ENCODE data around the gene TLL1.

The TLL1 gene

DNA sequence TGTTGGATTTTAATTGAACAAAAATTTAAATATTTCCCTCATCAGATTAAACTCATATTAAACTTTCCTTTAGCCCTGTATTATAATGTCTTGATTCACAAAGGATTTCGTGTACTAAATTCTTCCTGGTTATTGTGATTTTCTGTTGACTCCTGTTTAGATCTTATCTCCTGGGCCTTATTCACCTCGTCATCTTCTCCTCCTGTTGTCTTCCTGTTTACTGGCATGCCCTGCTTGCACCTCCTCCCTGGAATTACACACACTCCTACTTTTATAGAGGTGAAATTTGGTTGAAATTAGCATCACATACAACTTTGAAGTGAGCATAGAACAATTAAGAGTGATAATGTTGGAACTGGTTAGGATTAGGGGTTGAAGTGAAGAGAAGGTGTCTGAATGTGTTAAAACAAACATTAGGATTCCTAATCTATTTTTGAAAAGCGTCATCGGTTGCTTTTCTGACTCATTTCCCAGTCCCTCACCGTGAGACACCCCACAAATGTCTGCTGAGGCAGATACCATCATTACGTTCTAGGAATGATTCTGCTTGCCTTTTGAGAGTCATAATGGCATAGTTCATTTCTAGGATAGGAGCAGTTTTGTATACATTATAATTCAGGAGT, 32.5 kb downstream of the TLL1 start:
- Histone ChIP-seq H3K27ac (ENCODE audit: low read length) (no peak overlapping the region), H3K4me1 (ENCODE audit: control insufficient read depth in 1 of 2, insufficient read depth in 2 of 2, low read length in 2 of 2) (no peaks in the 10 kb centered on the region), H3K36me3 (ENCODE audit: control insufficient read depth in 1 of 2, insufficient read depth in 2 of 2, low read length in 2 of 2) (no peaks in the 10 kb centered on the region), H3K9me3 (ENCODE audit: control insufficient read depth in 1 of 2, low read length in 2 of 2) (no peaks in the 10 kb centered on the region), H3K4me3 (ENCODE audit: low read depth in 1 of 2, low read length in 2 of 2) (no peak overlapping the region), H3K27me3 (ENCODE audit: low read depth, low read length) (no peaks in the 10 kb centered on the region)

DNA sequence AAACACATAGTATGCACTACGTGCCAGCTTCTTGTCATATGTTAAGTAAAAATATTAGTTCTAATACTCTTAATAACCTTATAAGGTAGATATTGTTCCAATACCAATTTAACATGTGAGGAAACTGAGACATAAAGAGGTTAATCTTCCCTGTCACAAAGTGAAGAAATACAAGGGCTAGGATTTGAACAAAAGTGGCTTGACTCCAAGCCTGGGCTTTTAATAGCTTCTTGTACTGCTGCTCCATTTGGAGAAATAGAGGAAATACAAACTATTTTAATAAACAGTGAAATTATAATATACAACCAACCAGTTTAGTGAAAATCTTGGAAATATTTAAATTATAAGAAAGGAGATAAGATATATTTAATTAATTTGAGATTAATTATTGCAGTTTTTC, 33.2 kb downstream of the TLL1 start:
- H3K27ac ChIP-seq (ENCODE audit: low read length): no peak overlapping the region

DNA sequence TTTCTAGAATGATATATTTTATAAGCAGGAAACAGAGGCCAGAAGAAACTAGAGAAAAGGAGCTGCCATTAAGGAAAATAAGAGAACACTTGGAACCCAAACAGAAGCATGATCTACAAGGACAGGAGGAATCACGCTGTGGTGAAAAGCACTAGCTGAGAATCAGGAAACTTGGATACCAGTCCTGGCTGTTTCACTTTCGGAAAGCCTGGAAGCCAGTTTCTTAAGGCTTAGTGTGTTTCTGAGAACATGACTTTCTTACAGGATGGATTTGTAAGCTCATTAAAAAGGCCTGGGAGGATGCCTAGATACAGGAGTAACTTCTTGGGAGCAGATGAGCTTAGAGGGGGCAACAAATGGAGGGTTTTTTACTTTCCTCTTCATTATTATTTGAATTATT, 36.9 kb downstream of the TLL1 start:
- Histone ChIP-seq H3K4me1 (ENCODE audit: control insufficient read depth in 1 of 2, insufficient read depth in 2 of 2, low read length in 2 of 2) (no peaks in the 10 kb centered on the region), H3K27ac (ENCODE audit: low read length) (no peak overlapping the region), H3K9me3 (ENCODE audit: control insufficient read depth in 1 of 2, low read length in 2 of 2) (no peaks in the 10 kb centered on the region)

More for the DNA sequence above, 33.2 kb downstream of the TLL1 start:
- Histone ChIP-seq H3K36me3 (ENCODE audit: control insufficient read depth in 1 of 2, insufficient read depth in 2 of 2, low read length in 2 of 2) (no peaks in the 10 kb centered on the region), H3K27me3 (ENCODE audit: low read depth, low read length) (no peaks in the 10 kb centered on the region), H3K9me3 (ENCODE audit: control insufficient read depth in 1 of 2, low read length in 2 of 2) (no peaks in the 10 kb centered on the region), H3K4me1 (ENCODE audit: control insufficient read depth in 1 of 2, insufficient read depth in 2 of 2, low read length in 2 of 2) (no peaks in the 10 kb centered on the region), H3K4me3 (ENCODE audit: low read depth in 1 of 2, low read length in 2 of 2) (no peak overlapping the region)

DNA sequence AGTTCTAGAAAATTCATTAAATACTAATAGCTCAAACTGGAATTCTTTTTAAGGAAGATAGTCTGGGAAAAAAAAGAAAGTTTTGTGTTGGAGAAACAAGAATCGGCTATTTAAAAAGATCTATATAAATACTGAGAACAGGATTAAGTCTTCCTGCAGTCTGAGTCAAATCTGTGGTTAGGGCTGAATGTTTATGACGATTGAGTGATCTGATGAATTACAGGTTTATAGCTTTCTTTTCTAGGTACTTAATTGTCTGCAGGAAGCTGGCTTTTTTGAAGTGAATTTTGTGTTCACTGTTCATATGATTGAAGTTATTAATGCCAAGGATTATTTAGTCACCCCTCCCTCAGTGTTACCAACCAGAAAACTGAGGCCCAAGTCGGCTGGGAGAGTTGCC, 42.2 kb downstream of the TLL1 start:
- H3K4me3 ChIP-seq (ENCODE audit: low read depth in 1 of 2, low read length in 2 of 2): no peak overlapping the region
- no peaks in the 10 kb centered on the region for H3K9me3 ChIP-seq (ENCODE audit: control insufficient read depth in 1 of 2, low read length in 2 of 2)
- no peaks in the 10 kb centered on the region for H3K36me3 ChIP-seq (ENCODE audit: control insufficient read depth in 1 of 2, insufficient read depth in 2 of 2, low read length in 2 of 2)
- H3K4me1 ChIP-seq (ENCODE audit: control insufficient read depth in 1 of 2, insufficient read depth in 2 of 2, low read length in 2 of 2): no peaks in the 10 kb centered on the region
- H3K27ac ChIP-seq (ENCODE audit: low read length): no peak overlapping the region
- H3K27me3 ChIP-seq (ENCODE audit: low read depth, low read length): no peaks in the 10 kb centered on the region

More for the DNA sequence above, 36.9 kb downstream of the TLL1 start:
- no peaks in the 10 kb centered on the region for H3K36me3 ChIP-seq (ENCODE audit: control insufficient read depth in 1 of 2, insufficient read depth in 2 of 2, low read length in 2 of 2)
- no peak overlapping the region for H3K4me3 ChIP-seq (ENCODE audit: low read depth in 1 of 2, low read length in 2 of 2)
- no peaks in the 10 kb centered on the region for H3K27me3 ChIP-seq (ENCODE audit: low read depth, low read length)

DNA sequence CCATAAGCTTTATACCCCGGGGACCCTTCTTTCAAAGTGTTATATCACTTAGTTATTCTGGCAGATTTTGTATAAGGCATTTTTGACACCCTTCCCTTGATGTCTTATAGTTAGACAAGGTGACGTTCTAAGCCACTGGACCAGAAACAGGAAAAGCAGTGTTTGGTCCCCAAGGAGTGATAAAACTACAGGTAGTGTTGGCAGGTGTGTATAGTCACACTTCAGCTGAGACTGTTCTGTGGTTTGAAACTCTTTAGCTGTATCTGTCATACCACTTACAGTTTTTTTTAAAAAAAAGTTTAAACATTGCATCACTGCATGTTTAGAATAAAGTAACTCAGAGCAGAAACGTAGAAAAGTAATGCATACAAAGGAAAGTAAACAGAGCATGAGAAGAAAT, 48.5 kb downstream of the TLL1 start:
- no peaks in the 10 kb centered on the region for H3K9me3 ChIP-seq (ENCODE audit: control insufficient read depth in 1 of 2, low read length in 2 of 2)
- no peak overlapping the region for H3K4me3 ChIP-seq (ENCODE audit: low read depth in 1 of 2, low read length in 2 of 2)
- no peak overlapping the region for H3K27ac ChIP-seq (ENCODE audit: low read length)
- no peaks in the 10 kb centered on the region for H3K36me3 ChIP-seq (ENCODE audit: control insufficient read depth in 1 of 2, insufficient read depth in 2 of 2, low read length in 2 of 2)
- H3K4me1 ChIP-seq (ENCODE audit: control insufficient read depth in 1 of 2, insufficient read depth in 2 of 2, low read length in 2 of 2): no peaks in the 10 kb centered on the region
- no peaks in the 10 kb centered on the region for H3K27me3 ChIP-seq (ENCODE audit: low read depth, low read length)

DNA sequence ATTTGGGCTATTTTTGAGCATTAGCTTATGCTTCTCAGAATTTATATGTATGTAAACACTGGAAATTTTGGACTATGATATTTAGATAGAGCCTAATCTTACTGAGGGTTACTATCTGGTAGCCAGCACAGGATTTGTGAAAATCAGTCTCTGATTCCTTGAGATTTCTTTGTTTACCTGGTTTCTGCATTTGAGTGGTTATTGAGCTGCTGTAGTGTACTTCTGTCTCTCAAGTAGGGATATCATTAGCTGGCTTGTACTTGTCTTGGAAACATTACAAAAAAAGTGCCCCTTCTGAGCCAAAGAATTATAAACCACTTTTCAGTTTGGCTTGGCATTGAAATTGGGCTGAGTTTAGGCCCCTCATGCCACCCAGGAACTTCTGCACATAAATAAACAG, 49.7 kb downstream of the TLL1 start:
- Histone ChIP-seq H3K27ac (ENCODE audit: low read length) (no peak overlapping the region), H3K9me3 (ENCODE audit: control insufficient read depth in 1 of 2, low read length in 2 of 2) (no peaks in the 10 kb centered on the region), H3K36me3 (ENCODE audit: control insufficient read depth in 1 of 2, insufficient read depth in 2 of 2, low read length in 2 of 2) (no peaks in the 10 kb centered on the region), H3K4me1 (ENCODE audit: control insufficient read depth in 1 of 2, insufficient read depth in 2 of 2, low read length in 2 of 2) (no peaks in the 10 kb centered on the region), H3K4me3 (ENCODE audit: low read depth in 1 of 2, low read length in 2 of 2) (no peak overlapping the region), H3K27me3 (ENCODE audit: low read depth, low read length) (no peaks in the 10 kb centered on the region)

DNA sequence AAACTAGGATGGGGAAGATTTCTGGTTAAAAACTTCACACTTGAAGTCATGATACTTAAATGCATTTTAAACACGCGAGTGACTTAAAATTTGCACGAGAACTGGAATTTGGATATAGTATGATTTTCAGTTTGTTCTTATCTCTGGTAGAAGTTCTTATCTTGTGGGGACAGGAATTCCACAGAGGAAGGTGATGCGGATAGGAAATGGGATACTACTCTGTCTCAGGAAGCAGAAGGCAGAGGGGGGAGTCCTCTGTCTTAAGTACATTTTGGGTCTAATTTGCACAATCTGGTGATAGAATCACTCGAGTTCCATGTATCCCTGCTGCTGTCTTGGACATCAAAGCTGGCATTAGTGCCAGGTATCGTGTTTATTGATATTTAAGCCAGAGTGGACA, 53.3 kb downstream of the TLL1 start:
- Histone ChIP-seq H3K4me1 (ENCODE audit: control insufficient read depth in 1 of 2, insufficient read depth in 2 of 2, low read length in 2 of 2) (no peaks in the 10 kb centered on the region), H3K9me3 (ENCODE audit: control insufficient read depth in 1 of 2, low read length in 2 of 2) (no peaks in the 10 kb centered on the region), H3K4me3 (ENCODE audit: low read depth in 1 of 2, low read length in 2 of 2) (no peak overlapping the region), H3K36me3 (ENCODE audit: control insufficient read depth in 1 of 2, insufficient read depth in 2 of 2, low read length in 2 of 2) (no peaks in the 10 kb centered on the region), H3K27me3 (ENCODE audit: low read depth, low read length) (no peaks in the 10 kb centered on the region), H3K27ac (ENCODE audit: low read length) (no peak overlapping the region)

DNA sequence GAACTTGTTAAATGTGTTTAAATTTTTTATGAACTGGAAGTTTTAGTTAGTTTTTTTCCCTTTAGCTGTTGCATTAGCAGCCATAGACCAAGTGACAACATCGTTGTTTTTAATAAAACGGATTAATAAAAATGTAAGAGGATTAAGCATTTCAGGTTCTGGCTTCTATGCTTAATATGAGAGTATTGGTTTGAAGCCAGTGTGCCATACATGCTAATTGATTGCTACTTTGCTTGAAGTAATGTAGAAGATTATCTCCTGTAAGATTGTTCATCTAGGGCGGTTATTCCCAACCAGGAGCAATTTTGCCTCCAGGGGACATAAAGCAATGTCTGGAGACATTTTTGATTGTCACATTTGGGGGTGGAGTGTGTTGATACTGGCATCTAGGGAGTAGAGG, 54.3 kb downstream of the TLL1 start:
- no peaks in the 10 kb centered on the region for H3K4me1 ChIP-seq (ENCODE audit: control insufficient read depth in 1 of 2, insufficient read depth in 2 of 2, low read length in 2 of 2)
- H3K36me3 ChIP-seq (ENCODE audit: control insufficient read depth in 1 of 2, insufficient read depth in 2 of 2, low read length in 2 of 2): no peaks in the 10 kb centered on the region
- no peak overlapping the region for H3K4me3 ChIP-seq (ENCODE audit: low read depth in 1 of 2, low read length in 2 of 2)
- no peak overlapping the region for H3K27ac ChIP-seq (ENCODE audit: low read length)
- H3K9me3 ChIP-seq (ENCODE audit: control insufficient read depth in 1 of 2, low read length in 2 of 2): no peaks in the 10 kb centered on the region
- H3K27me3 ChIP-seq (ENCODE audit: low read depth, low read length): no peaks in the 10 kb centered on the region

DNA sequence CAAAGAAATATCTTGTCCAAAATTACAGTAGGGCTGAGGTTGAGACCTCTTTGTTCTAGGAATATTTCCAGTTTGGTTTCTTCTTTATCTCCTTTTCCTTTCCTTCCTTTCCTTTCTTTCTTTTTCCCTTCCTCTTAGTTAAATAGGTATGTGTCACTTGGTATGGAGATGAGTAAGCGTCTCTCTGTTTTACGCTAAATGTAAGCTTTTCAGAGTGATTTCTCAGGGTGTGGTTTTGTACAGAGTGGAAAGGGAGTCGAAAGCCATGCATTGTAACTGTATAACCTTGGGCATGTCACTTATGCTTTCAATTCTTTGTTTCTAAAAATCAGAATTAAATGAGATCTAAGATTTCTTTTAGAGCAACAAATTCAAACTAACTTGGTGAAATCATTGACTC, 54.8 kb downstream of the TLL1 start:
- no peaks in the 10 kb centered on the region for H3K27me3 ChIP-seq (ENCODE audit: low read depth, low read length)
- no peak overlapping the region for H3K4me3 ChIP-seq (ENCODE audit: low read depth in 1 of 2, low read length in 2 of 2)
- no peaks in the 10 kb centered on the region for H3K4me1 ChIP-seq (ENCODE audit: control insufficient read depth in 1 of 2, insufficient read depth in 2 of 2, low read length in 2 of 2)
- no peak overlapping the region for H3K27ac ChIP-seq (ENCODE audit: low read length)
- H3K9me3 ChIP-seq (ENCODE audit: control insufficient read depth in 1 of 2, low read length in 2 of 2): no peaks in the 10 kb centered on the region
- no peaks in the 10 kb centered on the region for H3K36me3 ChIP-seq (ENCODE audit: control insufficient read depth in 1 of 2, insufficient read depth in 2 of 2, low read length in 2 of 2)

DNA sequence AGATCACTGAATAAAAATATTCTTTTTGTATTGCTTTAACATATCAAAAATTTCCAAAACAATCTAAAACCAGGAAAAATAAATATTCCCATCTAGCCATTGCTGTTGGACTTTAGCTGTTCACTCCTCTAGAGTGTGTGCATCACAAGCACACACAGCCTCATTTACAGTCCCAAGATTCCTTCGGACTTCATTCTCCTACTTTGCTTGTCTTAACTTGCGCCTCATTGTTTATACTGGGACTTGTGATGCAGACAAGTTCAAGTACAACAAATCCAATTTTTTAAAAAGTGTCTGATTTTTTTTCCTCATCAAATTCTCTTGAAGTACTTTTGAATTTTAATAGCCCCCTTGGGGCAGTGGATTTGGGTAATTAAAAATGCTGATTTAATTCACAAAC, 55.6 kb downstream of the TLL1 start:
- Histone ChIP-seq H3K27me3 (ENCODE audit: low read depth, low read length) (no peaks in the 10 kb centered on the region), H3K27ac (ENCODE audit: low read length) (no peak overlapping the region), H3K9me3 (ENCODE audit: control insufficient read depth in 1 of 2, low read length in 2 of 2) (no peaks in the 10 kb centered on the region), H3K4me3 (ENCODE audit: low read depth in 1 of 2, low read length in 2 of 2) (no peak overlapping the region), H3K4me1 (ENCODE audit: control insufficient read depth in 1 of 2, insufficient read depth in 2 of 2, low read length in 2 of 2) (no peaks in the 10 kb centered on the region), H3K36me3 (ENCODE audit: control insufficient read depth in 1 of 2, insufficient read depth in 2 of 2, low read length in 2 of 2) (no peaks in the 10 kb centered on the region)

DNA sequence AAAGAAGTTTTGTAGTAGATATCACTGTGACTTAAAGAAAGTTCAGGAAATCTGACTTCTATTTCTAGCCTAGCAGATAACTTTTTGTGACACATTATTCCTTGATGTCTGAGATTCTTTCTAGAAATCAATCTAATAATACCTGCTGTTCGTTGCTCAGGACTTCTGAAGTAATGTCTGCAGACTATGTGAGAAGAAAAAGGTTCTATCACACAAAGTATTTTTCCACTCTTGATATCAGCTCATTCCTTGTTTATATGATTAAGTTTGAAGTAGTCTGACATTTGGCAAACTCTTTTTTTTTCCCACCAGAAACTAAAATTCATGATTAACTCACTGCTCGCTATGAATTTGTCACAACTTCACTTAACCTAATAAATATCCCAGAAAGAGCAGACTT, 56.6 kb downstream of the TLL1 start:
- Histone ChIP-seq H3K27ac (ENCODE audit: low read length) (no peak overlapping the region), H3K4me1 (ENCODE audit: control insufficient read depth in 1 of 2, insufficient read depth in 2 of 2, low read length in 2 of 2) (no peaks in the 10 kb centered on the region), H3K27me3 (ENCODE audit: low read depth, low read length) (no peaks in the 10 kb centered on the region), H3K36me3 (ENCODE audit: control insufficient read depth in 1 of 2, insufficient read depth in 2 of 2, low read length in 2 of 2) (no peaks in the 10 kb centered on the region), H3K9me3 (ENCODE audit: control insufficient read depth in 1 of 2, low read length in 2 of 2) (no peaks in the 10 kb centered on the region), H3K4me3 (ENCODE audit: low read depth in 1 of 2, low read length in 2 of 2) (no peak overlapping the region)

DNA sequence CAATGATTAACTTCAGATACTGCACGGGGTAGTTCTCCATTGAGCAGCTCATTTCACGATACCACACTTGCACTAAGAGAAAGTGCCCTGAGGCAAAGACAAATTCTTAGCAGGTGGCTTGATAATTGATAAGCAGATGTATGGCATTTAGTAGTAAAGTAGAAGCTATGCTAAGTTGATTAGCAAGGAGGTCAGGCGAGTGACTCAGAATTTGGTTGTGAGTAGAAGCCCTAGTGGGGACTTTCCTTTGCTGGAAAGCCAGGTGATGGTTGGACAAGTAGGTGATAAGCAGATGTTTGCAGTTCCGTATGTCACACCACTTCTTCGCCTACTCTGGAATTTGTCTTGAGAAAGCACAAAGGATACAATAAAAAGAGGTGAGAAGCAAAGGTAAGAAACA, 58.7 kb downstream of the TLL1 start:
- Histone ChIP-seq H3K9me3 (ENCODE audit: control insufficient read depth in 1 of 2, low read length in 2 of 2) (no peaks in the 10 kb centered on the region), H3K36me3 (ENCODE audit: control insufficient read depth in 1 of 2, insufficient read depth in 2 of 2, low read length in 2 of 2) (no peaks in the 10 kb centered on the region), H3K27ac (ENCODE audit: low read length) (no peak overlapping the region), H3K27me3 (ENCODE audit: low read depth, low read length) (no peaks in the 10 kb centered on the region), H3K4me3 (ENCODE audit: low read depth in 1 of 2, low read length in 2 of 2) (no peak overlapping the region), H3K4me1 (ENCODE audit: control insufficient read depth in 1 of 2, insufficient read depth in 2 of 2, low read length in 2 of 2) (no peaks in the 10 kb centered on the region)

Data from muscle layer of duodenum (tissue), 2 donors.